ENCODE data around the gene MBD3.

The MBD3 gene

GRCh38 chr19:1591421-1592023 is 1.1 kb downstream of the MBD3 start:
- no peak for TF ChIP-seq CTCF (IDR thresholded peaks at IDR 0.05)

GRCh38 chr19:1590641-1591397 is 1.8 kb downstream of the MBD3 start:
- peak; percentile 47 for TF ChIP-seq CTCF (IDR thresholded peaks at IDR 0.05)

GRCh38 chr19:1587872-1588271 is 4.8 kb downstream of the MBD3 start:
- no peak for TF ChIP-seq CTCF (IDR thresholded peaks at IDR 0.05)

GRCh38 chr19:1585243-1585580 is 7.5 kb downstream of the MBD3 start:
- no peak for TF ChIP-seq CTCF (IDR thresholded peaks at IDR 0.05)

GRCh38 chr19:1584500-1585242 is 8.0 kb downstream of the MBD3 start:
- TF ChIP-seq CTCF (IDR thresholded peaks at IDR 0.05) = no peak

GRCh38 chr19:1582201-1582600 is 10.5 kb downstream of the MBD3 start:
- TF ChIP-seq CTCF (IDR thresholded peaks at IDR 0.05) = no peak

- no peak for TF ChIP-seq CTCF (IDR thresholded peaks at IDR 0.05)
These were observed 11.7 kb downstream of the MBD3 start for GRCh38 chr19:1580957-1581356.
